AG04449 (cell line): Measurements from ENCODE around the gene MGAT4B.

Experiments used
- CTCF ChIA-PET: fragments of 350-600 bp; formaldehyde crosslinking; extraction: SDS; loops from one replicate; lab custom pipeline; 2021; ENCODE audit warnings: antibody characterized with exemption; lab: Yijun Ruan, JAX
- POLR2A ChIA-PET: fragments of 400-600, 350-600 bp; formaldehyde crosslinking; extraction: SDS; loops from one replicate; lab custom pipeline; 2020; ENCODE audit warnings: antibody characterized with exemption, inconsistent platforms; lab: Yijun Ruan, JAX
- DNase-seq: peaks from one replicate; pipeline ENCODE4 v3.0.0-alpha.2; 2010; ENCODE audit warnings: low read depth, low spot score
- H3K4me3 ChIP-seq: 2 replicates; pipeline ENCODE4 v1.5.1; 2011; ENCODE audit warnings: low read depth, mild to moderate bottlenecking, control low read depth, low read length
- TF ChIP-seq, protein P1 (sequence below): IDR thresholded peaks from one replicate; pipeline ENCODE4 v1.5.1; 2011; ENCODE audit warnings: mild to moderate bottlenecking, moderate library complexity, low read length, control low read depth, inconsistent platforms; ENCODE audit not compliant: insufficient read depth; ENCODE audit errors: missing control alignments

Gene MGAT4B

DNA sequence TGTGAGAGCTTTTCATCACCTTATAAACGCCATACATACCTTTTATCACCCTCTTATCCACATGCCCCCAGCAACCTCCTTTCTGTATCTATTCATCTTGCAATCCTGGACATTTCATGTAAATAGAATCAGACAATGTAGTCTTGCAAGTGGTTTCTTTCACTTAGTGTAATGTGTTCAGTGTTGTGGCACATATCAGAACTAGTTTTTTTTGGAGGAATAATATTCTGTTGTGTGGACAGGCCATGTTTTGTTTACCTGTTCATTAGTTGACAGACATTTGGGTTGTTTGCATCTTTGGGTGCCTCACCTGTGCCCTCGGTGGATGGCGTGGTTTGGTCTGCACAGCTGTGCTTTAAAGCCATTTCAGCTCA lies 15.4 kb upstream of the MGAT4B start:
- peak overlapping the region; percentile 86 for H3K4me3 ChIP-seq
- POLR2A ChIA-PET = interaction anchor here (0.6 to 1.8 kb wide), 4 partner anchors 11 to 25 kb away, joined by 3 to 6 read pairs (median 3); no protein-coding TSS in a partner anchor
- CTCF ChIA-PET = interaction anchor here (0.9 to 1.8 kb wide), 2 partner anchors 15 to 25 kb away, joined by 5 to 6 read pairs; no protein-coding TSS in a partner anchor
- TF ChIP-seq, protein P1, sequence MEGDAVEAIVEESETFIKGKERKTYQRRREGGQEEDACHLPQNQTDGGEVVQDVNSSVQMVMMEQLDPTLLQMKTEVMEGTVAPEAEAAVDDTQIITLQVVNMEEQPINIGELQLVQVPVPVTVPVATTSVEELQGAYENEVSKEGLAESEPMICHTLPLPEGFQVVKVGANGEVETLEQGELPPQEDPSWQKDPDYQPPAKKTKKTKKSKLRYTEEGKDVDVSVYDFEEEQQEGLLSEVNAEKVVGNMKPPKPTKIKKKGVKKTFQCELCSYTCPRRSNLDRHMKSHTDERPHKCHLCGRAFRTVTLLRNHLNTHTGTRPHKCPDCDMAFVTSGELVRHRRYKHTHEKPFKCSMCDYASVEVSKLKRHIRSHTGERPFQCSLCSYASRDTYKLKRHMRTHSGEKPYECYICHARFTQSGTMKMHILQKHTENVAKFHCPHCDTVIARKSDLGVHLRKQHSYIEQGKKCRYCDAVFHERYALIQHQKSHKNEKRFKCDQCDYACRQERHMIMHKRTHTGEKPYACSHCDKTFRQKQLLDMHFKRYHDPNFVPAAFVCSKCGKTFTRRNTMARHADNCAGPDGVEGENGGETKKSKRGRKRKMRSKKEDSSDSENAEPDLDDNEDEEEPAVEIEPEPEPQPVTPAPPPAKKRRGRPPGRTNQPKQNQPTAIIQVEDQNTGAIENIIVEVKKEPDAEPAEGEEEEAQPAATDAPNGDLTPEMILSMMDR = no peak
- no peak for DNase-seq

- peak; percentile 60 for DNase-seq
- TF ChIP-seq, protein P1 = no peak
- peak overlapping the region; percentile 86 for H3K4me3 ChIP-seq
- CTCF ChIA-PET = interaction anchor here (0.9 to 1.8 kb wide), 2 partner anchors 16 to 25 kb away, joined by 5 to 6 read pairs; no protein-coding TSS in a partner anchor
- POLR2A ChIA-PET = interaction anchor here (0.6 to 2.6 kb wide), 9 partner anchors 10 to 59 kb away, joined by 3 to 15 read pairs (median 6); partner anchors contain the start of gene MGAT4B
These were observed 14.8 kb upstream of the MGAT4B start for GRCh38 chr5:179821298-179822058.

DNA sequence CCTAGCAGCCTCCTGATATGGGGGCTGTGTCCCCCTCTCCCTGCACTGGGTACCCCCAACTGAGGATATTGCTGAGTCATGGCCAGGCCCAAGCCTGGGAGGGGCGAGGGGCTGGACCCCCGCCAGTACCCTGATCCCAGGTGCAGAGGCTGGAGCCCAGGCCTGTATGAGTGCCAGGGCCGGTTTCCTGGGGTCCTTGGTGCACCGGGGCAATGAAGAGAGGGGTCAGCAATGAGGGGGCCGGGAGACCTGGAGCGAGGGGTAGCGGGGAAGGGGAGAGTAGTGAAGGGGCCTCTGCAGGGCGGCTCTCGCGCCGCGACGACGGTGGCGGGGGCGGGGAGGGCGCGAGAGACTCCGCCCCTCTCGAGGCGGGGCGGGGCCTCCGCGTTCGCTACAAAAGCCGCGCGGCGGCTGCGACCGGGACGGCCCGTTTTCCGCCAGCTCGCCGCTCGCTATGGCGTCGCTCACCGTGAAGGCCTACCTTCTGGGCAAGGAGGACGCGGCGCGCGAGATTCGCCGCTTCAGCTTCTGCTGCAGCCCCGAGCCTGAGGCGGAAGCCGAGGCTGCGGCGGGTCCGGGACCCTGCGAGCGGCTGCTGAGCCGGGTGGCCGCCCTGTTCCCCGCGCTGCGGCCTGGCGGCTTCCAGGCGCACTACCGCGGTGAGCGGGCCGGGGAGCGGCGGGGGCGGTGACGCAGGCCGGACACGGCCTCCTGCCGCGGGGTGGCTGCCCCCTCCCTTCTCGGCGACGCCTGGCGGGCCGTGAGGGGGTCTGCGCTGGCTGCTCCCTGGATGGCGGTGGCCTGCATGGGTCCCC lies 14.0 kb upstream of the MGAT4B start, which contains the start of gene SQSTM1:
SQSTM1 (plus strand) TSS at position 423 of the 815 bp plus-strand sequence; CDS start at position 455, 32 bp downstream.
- DNase-seq = no peak
- ChIA-PET POLR2A (interaction anchor here (0.5 to 2.6 kb wide), 16 partner anchors 9 to 510 kb away, joined by 3 to 15 read pairs (median 4); partner anchors contain the start of genes HNRNPH1, MAML1 and MGAT4B), CTCF (interaction anchor here (1.6 kb wide), 1 partner anchor 24 kb away, joined by 9 read pairs; no protein-coding TSS in a partner anchor)
- TF ChIP-seq, protein P1 = peak; percentile 2
- H3K4me3 ChIP-seq = peak within 1 kb of the TSS; percentile 86

- H3K4me3 ChIP-seq = peak overlapping the region; percentile 86
These were observed 13.4 kb upstream of the MGAT4B start for GRCh38 chr5:179820127-179820482.

DNA sequence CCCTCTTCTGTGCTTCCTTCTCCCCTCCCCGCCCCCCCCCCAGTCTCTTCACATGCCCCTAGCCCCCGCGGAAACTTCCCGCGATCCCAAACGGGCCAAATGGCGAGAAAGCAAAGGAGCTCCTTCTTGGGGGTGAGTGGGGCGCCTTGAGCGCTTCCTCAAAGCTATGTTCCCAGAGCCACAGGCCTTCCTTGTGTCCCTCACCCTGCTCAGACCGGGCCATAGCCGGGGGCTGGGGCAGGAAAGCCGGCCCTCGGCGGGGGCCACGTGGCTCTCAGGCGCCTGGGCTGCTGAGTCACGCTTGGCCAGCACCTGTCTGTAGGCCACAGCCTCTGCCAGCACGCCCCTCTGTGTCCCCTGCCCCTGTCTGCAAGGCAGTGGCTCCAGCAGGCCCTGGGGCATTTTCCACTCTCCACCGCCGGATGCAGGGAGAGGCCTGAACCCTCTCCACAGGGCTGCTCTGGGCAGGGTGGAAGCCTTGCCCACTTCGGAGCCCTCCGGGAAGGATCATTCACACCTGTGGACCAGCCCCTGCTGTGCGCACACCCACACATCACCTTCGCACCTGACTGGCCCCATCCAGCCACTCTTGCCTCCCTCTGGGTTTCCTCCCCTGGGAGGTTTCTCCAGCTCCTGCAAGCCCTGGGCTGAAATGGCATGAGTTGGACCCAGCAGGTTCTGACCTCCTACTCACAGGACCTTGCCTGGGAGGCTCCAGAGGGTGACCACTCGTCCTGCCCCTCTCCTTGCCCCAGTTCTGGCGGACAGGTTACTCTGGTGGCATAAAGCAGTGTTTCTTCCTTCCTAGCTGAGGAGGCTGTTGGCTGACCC lies 12.8 kb upstream of the MGAT4B start:
- TF ChIP-seq, protein P1 = no peak
- no peak for DNase-seq
- POLR2A ChIA-PET = interaction anchor here (1.0 to 2.6 kb wide), 8 partner anchors 8 to 511 kb away, joined by 3 to 15 read pairs (median 8); partner anchors contain the start of genes HNRNPH1, MAML1 and MGAT4B
- CTCF ChIA-PET = interaction anchor here (0.6 to 1.6 kb wide), 5 partner anchors 17 to 205 kb away, joined by 3 to 9 read pairs (median 4); no protein-coding TSS in a partner anchor
- no peak overlapping the region; the same call in 1 of the 2 replicates for H3K4me3 ChIP-seq

More at GRCh38 chr5:179820127-179820482, 13.4 kb upstream of the MGAT4B start:
- no peak for DNase-seq
- TF ChIP-seq, protein P1 = no peak
- CTCF ChIA-PET = interaction anchor here (1.6 kb wide), 1 partner anchor 24 kb away, joined by 9 read pairs; no protein-coding TSS in a partner anchor
- POLR2A ChIA-PET = interaction anchor here (0.5 to 2.6 kb wide), 15 partner anchors 9 to 511 kb away, joined by 3 to 15 read pairs (median 4); partner anchors contain the start of genes HNRNPH1, MAML1 and MGAT4B
